Stimulated activated CD8-positive, alpha-beta memory T cell treated with anti-CD3 and anti-CD28 coated beads, Interleukin-15, amount 100 ng/mL, for 1 hour (primary cell): ENCODE data around the gene JPH4.
"Not testable (repeated sequence)": the region's sequence is repeated elsewhere in the genome, so short reads cannot be mapped to it uniquely, and the experiment has no call there.

ENCODE experiments used
- DNase-seq: peaks from one replicate; pipeline ENCODE4 v3.0.0-alpha.2; 2020; ENCODE audit warnings: low read depth

Gene JPH4

DNA sequence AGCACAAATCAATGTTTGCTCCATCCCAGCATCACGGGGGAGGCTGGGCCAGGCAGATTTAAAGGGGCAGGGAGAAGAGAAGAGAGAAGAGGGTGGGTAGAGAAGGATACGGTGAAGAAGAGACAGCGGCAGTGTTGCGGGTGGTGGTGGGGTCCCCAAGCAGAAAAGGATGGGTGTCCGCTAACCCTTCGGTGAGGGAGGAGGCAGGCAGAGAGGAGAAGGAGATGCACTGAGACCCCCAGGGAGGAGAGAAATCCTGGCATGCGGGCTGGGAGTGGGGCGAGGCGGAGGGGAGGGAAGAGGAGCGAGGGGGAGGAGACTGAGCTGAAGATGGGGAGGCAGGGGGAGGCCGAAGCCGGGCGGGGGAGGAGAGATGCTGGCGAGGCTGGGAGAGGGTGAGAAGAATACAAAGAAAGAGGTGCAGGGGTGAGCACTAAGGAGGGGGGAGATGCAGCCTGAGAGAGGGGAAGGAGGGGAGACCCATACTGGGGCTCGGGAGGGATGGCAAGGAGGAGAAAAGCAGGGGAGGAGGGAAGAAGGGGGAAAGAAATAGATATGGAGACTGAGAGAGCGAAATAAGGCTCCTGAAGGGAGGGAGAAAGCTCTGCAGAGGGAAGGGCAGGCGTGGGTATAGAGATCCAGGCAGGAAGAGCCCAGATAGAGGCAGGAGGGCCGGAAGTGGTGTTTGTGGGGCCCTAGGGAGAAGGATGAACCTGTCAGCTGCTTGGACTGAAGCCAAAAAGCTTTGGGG lies at the start of gene JPH4:
Gene JPH4 (minus strand): TSS at position 231 of the 751 bp plus-strand sequence. CDS start 1,337 bp downstream, outside the sequence.
- no peak for DNase-seq

DNA sequence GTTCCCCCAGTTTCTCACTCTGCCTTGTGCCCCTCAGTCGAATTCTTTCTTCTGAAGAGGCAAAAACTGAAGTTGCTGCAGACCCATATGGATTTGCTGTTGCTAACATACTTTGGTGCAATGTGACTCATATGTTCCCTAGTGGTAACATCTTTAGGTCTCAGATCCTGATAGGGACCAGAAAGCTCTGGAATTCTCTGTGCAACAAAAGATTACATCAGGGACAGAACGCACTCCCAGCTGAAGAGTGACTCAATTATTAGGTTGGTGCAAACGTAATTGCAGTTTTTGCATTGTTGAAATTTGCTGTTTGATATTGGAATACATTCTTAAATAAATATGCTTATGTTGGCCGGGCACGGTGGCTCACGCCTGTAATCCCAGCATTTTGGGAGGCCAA lies 49.4 kb upstream of the JPH4 start:
- DNase-seq: no peak

DNA sequence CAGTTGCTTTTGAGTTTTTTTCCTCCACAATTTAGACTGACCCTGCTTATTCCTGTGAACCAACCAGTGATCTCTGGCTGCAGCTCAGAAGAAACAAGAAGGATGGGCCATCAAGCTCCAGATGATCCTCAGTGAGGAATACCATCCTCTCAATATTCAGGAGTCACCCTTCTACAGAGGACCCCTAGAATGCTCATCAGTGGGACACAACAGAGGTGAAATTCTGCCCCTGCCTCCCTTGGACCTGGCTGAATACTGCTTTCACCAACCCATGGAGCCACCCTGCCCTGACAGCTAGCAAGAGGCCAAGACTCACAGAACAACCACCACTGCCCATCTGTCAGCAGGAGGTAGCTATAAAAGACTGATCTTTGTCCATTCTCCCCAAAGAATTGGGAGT lies 48.4 kb upstream of the JPH4 start:
- DNase-seq: no peak

DNA sequence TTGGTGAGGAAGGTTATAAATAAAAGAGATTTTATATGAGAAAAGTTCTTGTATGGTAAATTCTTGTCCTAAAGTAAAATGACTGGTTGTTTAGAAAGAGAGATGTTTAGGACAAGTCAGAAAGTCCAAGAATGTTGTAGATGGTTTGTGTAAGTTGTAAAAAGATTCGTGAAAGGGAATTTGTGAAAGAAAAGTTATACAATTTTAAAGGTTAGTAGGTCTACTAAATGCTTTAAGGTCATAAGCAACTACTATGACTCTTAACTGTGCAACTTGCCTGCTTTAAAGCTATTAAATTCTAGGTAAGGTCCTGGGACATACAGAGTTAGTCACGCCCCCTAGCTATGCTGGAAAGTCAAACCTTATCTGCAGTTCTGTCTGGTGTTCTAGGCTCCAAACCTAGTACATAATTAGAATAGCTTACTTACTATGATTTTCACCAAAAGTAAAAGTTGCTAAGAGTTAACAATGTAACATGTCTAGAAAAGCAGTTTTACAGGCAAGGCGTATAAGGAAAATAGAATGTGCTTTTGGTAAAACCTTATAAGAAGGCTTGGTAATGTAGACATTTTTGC lies 46.3 kb upstream of the JPH4 start:
- DNase-seq: no peak

DNA sequence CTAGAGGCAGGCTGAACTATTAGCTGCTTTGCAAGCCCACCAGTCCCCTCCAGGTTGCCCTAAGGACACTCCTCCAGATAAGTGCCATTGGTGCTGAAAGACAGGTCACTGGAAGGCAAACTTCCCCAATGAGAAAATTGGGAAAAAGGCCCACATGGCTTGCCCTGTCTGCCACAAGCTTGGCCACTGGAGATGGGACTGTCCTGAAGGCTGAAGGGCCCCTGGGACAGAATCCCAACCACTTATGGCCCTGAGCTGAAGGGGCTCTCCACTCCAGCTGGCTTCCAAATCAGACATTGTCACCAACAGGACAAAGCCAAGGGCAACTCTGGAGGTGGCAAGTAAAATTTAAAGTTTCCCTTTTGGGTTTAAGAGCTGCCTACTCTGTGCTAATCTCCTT lies 45.4 kb upstream of the JPH4 start:
- no peak for DNase-seq

DNA sequence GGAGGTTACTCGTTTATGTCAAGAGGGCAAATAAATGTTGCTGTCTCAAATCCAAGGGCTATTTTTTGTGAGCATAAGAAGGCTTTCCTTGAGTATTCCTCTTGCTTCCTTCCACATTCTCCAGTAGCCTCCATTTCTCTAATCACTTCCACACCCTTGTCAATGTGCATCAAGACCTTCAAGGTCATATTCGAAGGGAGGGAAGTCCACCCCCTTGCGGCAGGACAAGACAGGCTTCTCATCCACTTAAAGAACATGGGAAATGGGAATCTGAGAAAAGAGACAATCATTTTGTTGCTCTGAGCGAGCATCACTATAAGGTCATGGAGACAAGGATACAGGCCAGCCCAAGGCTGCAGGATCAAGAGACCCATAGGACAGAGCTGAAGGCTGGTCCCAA lies 44.4 kb upstream of the JPH4 start:
- DNase-seq: no peak

DNA sequence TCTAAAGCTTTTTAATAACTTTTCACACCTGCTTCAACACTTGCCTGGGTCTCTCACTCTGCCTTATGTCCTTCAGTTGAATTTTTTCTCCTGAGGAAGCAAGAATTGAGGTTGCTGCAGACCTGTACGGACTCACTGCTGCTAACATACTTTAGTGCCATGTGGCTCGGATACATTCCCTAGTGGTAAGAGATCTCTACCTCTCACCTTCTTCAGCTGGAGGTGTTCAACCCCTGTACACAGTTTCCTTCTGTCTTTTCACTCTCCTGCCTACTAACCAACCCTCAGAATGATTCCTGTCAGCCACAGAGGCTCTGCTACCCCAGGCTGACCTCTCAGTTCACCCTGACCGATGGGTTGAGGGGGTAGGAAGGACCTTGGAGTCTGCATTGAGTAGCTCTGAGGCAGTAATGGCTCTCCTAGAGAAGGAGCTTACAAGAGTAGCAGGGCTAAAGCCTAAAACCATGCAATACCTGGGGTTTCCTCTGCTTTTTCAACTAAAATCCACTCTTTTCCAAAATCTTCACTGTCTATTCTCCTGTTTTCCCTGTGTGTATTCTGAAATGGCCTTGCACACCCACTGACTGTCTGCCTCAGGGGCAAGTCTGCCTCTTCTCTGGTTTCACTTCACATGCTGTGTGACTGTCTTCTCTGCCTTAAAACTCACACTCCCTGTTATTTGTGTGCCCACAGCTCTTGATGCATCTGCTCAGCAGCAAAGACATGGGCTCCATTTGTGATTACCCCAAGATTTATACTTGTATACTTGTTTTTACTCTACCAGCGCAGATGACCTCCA lies 43.5 kb upstream of the JPH4 start:
- DNase-seq: no peak

DNA sequence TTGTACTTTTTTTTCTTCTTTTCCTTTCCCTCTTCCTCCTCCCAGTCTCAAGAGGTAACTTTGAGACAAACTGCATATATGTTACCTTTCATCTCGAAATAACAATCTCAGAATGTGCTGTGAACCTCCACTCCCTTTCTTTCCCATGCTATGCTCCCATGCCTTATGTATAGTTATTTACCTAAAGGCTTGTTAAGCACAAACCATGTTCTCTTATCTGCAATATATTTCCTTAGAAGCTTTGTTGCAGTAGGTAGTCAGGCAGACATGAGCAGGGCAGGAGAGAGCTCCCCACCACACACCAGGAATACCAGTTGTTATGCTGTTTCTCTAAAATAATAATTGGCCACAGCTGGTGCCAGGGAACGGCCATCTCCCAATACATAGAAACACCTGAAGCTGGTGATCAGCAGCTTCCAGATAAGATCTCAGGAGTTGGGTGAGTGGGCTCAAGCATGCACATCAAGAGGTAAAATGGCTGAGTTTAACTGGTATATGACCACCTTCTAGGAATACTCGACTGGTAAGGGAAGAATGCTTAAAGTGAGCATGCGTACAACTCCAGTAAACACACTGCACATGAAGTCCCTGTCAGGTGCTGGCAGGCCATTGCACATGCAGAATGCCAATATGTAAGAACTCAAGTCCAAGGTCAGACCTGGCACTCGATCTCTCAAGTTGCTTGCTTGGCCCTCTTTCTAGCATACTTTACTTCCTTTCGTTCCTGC lies 42.8 kb upstream of the JPH4 start:
- no peak for DNase-seq

DNA sequence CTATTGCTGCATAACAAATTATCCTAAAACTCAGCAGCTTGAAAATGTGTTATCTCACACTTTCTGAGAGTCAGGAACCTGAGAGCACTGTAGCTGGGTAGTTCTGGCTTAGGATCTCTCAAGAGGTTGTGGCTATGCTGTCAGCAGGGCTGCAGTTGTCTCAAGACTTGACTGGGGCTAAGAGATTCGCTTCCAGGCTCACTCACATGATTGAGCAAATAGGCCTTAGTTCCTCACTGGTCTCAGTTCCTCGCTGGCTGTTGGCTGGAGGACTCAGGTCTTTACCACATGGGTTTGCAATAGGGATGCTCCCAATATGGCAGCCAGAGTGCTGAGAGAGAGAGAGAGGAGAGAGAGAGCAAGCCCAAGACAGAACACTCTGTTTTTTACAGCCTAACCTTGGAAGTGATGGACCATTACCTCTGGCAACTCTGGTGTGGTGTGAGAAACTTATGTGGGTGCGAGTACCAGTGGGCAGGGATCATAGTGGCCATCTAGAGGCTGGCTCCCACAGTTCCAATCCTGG lies 41.6 kb upstream of the JPH4 start:
- no peak for DNase-seq

DNA sequence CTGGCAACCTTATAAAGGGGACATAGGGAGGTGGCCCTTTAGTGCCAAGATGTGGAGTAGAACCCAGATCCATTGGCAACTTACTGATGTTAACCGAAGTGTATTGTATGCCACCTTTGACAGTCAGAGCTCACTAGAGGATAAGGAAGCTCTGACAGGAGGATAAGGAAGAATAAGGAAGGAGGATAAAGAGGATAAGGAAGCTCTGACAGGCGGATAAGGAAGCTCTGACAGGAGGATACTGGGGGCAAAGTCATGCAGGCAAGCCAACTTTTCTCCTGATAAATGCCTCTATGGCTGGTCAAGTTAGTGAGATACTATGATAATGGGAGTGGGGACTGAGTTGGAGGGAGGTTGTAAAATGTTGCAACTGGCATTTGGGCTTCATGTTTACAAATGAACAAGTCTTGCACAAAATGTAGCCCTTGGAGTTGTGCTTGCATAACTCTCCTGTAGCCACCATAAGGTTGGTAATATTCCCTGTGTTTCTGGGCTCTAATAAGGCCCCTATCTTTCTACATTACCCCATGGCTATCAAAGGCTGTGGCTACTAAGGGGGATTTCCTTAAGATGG lies 39.9 kb upstream of the JPH4 start:
- no peak for DNase-seq

DNA sequence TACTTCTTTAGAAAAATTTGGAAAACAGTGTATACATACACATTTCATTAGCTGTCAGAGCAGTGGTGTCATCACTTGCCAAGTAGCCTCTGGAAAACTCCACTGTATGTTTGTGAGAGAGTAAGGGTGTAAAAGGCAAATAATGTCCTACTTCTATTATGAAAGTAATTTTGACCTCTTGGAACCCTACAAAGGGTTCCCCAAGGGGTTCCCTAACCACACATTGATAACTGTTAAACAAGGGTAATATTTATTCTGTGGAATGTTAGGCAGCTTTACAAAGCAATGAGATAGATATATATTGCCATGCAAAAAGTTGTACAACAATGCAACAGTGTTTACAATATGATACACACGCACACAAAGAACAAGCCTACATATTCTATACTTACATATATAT lies 38.9 kb upstream of the JPH4 start:
- DNase-seq: no peak

DNA sequence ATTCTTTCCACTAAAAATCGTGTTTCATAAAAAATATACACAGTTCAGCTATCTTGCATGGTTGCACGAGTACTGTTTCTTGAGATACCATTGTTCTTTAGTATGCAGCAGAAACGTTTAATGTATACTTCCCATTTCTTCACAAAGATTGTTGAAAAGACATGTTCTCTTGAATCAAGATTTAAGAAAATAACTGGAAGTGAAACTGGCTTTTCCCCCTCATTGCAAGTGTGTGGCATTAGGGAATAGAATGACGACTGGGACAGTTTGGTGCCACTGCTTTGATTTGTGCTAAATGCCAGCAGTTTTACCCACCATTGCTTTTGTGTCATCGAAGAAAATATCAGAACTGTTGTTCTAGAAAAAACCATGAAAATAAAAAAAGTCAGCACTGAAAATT lies 37.3 kb upstream of the JPH4 start:
- DNase-seq: no peak

DNA sequence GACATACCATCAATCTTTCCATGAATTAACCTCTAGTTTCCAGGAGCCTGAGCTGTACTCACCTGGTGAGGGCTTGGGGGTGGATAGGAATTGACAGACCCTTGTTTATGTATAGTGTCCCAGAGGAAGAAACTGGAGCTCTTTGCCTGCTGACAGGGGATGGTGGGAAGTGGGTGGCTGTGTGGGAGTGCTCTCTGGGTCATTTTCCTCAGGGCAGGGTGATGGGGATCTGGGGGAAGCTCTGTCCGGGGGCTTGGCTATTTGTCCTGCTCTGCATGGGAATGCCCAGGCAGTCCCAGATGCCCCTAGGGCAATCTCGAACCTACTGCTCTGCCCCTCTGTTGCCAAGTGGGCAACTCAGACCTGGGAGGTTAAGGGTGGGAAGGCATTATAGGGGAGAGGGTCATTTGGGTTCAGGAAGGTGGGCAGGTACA lies 35.8 kb upstream of the JPH4 start:
- DNase-seq: no peak

DNA sequence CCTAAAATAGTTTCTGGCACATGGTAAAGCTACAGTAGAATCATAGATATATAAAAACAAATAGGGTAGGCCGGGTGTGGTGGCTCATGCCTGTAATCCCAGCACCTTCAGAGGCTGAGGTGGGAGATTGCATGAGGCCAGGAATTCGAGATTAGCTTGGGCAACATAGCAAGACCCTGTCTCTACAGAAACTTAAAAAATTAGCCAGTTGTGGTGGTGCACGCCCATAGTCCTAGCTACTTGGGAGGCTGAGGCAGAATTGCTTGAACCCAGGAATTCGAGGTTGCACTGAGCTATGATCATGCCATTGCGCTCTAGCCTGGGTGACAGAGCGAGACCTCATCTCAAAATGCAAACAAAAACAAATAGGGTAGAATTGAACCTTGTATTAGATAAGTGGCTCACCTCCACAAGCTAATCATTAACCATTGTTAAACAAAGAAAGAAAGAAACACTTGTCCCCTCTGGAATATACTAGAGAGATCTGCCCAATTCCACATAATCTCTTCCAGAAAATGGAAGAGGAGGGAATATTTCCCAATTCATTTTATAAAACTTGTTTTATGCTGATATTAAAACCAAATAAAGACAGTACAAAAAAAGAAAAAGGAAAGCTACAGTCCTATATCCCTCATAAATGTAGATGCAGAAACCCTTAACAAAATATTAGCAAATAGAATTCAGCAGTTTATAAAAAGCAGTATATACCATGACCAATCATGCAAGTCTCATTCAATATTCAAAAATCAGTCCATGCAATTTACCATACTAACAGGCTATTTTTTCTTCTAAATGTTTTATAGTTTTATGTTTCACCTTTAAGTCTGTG lies 34.9 kb upstream of the JPH4 start:
- DNase-seq: no peak

DNA sequence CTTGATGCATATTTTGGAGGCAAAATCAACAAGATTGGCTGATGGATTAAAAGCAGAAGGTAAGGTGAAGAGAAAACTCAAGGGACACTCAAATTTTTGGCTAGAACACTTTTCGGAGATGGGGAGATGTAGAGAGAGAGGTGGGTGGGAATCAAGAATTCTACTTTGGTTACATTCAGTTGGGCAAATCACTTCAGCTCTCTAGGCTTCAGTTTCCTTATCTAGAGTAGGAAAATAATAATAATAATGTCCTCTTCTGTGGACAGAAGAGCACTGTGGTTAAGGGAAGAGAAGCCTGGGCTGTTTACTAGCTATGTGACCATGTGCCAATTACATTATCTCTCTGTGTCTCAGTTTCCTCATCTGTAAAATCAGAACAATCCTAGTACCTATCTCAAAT lies 34.2 kb upstream of the JPH4 start:
- DNase-seq: no peak

DNA sequence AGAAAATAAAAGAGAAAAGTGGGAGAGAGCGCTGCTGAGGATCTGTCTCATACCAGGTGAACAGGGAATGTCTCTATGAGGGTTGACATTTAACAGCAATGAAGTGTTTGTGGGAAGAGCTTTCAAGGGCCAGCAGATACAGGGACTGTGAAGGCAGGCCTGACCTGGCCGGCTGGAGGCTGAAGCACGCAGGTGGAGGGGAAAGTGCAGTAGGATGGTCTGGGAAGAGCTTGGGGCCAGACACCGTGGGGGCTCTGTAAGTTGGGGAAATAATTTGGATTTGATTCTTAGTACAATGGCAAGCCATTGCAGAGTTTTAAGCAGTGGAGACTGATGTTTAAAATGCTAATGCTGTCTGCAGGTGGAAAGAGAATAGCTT lies 33.8 kb upstream of the JPH4 start:
- DNase-seq: no peak

DNA sequence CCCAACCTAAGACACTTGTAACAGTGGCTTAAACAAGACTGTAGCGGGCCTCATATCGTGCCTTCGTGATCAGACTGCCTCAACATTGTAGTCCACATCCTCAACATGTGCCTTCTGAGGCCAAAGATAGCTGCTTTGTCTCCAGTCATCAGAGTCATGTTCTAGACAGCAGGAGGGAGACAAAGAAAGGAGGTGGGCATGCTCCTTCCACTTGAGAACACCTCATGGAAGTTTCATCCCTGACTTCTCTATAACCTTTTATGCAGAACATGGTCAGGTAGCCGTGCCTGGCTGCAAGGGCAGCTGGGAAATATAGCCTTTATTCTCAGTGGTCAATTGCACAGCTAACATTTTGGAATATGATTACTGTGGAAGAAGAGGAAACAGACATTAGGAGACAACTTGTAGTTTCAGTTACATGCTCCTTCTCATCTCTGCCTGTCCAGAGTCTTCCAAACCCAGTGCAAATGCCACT lies 32.3 kb upstream of the JPH4 start:
- DNase-seq: no peak

DNA sequence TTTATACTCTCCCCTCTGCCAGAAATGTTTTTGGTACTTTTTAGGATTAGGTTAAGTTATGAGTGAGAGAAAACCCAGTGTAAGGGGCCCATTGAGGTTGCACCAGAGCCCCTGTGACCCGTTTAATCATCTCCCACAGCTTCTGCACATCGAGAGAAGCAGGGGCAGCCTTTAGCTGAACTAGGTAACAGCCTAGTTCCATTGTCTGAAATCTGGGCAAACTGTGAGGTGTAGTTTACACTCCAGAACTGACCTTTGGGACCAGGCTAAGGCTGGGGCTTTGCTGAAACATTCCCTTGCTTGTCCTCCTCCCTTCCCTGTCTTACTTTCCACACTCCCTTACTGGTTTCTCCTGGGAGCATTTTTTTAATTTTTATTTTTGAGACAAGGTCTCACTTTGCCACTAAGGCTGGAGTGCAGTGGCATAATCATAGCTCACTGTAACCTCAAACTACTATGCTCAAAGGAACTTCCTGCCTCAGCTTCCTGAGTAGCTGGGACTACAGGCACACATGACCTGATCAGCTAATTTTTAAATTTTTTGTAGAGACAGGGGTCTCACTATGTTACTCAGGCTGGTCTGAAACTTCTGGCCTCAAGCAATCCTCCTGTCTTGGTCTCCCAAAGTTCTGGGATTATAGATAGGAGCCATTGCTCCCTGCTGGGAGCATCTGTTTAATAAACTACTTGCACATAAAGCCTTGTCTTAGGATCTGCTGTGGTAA lies 31.7 kb upstream of the JPH4 start:
- no peak for DNase-seq

DNA sequence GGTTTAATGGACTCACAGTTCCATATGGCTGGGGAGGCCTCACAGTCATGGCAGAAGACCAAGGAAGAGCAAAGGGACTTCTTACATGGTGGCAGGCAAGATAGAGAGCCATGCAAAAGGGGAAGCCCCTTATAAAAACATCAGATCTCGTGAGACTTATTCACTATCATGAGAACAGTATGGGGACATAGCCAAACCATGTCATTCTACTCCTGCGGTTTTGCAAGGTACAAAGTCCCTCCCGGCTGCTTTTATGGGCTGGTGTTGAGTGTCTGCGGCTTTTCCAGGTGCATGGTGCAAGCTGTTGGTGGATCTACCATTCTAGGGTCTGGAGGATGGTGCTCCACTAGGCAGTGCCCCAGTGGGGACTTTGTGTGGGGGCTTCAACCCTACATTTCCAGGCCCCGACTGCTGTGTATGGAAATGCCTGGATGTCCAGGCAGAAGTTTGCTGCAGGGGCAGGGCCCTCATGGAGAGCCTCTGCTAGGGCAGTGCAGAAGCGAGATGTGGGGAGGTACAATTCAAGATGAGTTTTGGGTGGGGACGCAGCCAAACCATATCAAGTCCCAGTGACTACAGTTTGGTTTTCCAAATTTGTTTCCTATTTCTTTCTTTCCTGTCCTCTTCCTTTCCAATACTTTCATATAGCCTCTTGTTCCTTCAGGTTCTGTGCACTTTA lies 31.0 kb upstream of the JPH4 start:
- DNase-seq: not testable (repeated sequence)

DNA sequence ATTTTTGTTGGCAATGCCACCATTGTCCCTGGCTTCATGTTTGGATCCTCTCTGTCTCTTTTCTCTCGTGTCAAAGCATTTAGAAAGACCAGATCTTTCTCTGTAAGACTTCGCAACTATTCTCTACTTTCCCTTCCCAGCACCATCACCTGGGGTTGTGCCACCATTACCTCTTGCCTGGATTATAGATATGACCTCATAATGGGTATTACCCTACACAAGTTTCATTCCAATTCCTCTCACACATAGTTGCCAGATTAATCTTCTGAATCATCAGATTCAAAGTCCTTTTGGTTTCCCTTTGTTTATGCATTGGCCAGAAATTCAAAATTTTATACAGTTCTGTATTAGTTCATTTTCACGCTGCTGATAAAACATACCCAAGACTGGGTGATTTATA lies 30.4 kb upstream of the JPH4 start:
- no peak for DNase-seq
